ENCODE results near the gene LONP2. TPM values are rescaled to one million over a fixed set of nuclear protein-coding genes. Genes with fewer than 3 reads are reported as not detected.
"Not testable (repeated sequence)": the region's sequence is repeated elsewhere in the genome, so short reads cannot be mapped to it uniquely, and the experiment has no call there.

The LONP2 gene
- total RNA-seq, 2 donors from 2014 or later, result 55.1 to 67.0 TPM

DNA sequence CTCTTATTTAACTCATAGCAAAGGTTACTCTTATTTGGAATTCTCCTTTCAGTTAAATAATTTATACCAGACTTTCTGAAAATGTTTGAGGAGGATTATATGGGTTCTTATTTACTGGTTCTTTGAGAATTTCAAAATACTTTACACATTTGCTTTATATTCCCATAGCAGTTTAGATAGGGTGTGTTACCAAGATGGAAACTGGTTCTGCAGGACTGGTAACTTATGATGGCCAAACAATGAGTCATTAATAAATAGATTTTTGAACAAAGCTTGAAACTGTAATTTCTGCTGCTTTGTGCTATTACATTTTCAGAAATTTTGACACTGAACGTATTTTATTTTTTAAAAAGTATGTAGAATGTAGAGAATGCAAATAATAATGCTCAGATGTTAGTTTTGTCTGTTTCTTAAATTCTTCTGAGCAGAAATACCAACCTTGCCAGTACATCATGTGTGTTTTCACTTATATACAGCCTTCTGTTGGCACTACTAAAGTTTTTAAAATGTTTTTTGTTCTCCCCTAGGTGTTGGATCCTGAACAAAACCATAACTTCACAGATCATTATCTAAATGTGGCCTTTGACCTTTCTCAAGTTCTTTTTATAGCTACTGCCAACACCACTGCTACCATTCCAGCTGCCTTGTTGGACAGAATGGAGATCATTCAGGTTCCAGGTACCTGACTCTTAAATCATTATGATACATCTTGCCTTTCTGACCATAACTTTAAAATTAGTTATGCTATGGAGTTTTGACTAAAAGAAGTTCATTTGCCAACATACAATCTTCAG lies 51.6 kb downstream of the LONP2 start:
- ATAC-seq (ENCODE audit: insufficient number of reproducible peaks, low FRiP score, low read depth), result no peak
- Histone ChIP-seq H3K9me3 (no peaks in the 10 kb centered on the region), H3K27me3 (replicated peaks; ENCODE audit: insufficient read depth) (no peaks in the 10 kb centered on the region), H3K27ac (no peak overlapping the region), H3K4me3 (no peak overlapping the region), H3K4me1 (ENCODE audit: control insufficient read depth in 1 of 2, low read depth in 2 of 2) (peaks cover 0 to 25% of the 10 kb centered on the region in 2 donors), H3K36me3 (peaks cover 5% of the 10 kb centered on the region)
- no peak for DNase-seq (ENCODE audit: low spot score)
- TF ChIP-seq, protein P1, sequence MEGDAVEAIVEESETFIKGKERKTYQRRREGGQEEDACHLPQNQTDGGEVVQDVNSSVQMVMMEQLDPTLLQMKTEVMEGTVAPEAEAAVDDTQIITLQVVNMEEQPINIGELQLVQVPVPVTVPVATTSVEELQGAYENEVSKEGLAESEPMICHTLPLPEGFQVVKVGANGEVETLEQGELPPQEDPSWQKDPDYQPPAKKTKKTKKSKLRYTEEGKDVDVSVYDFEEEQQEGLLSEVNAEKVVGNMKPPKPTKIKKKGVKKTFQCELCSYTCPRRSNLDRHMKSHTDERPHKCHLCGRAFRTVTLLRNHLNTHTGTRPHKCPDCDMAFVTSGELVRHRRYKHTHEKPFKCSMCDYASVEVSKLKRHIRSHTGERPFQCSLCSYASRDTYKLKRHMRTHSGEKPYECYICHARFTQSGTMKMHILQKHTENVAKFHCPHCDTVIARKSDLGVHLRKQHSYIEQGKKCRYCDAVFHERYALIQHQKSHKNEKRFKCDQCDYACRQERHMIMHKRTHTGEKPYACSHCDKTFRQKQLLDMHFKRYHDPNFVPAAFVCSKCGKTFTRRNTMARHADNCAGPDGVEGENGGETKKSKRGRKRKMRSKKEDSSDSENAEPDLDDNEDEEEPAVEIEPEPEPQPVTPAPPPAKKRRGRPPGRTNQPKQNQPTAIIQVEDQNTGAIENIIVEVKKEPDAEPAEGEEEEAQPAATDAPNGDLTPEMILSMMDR (IDR thresholded peaks at IDR 0.05), result no peak

- TF ChIP-seq, protein P1 (IDR thresholded peaks at IDR 0.05), result no peak
- H3K4me1 ChIP-seq (ENCODE audit: control insufficient read depth in 1 of 2, low read depth in 2 of 2), result peaks cover 0 to 35% of the 10 kb centered on the region in 2 donors
- peaks cover 11% of the 10 kb centered on the region for H3K36me3 ChIP-seq
- no peak for ATAC-seq (ENCODE audit: insufficient number of reproducible peaks, low FRiP score, low read depth)
- H3K9me3 ChIP-seq, result no peaks in the 10 kb centered on the region
- no peak for DNase-seq (ENCODE audit: low spot score)
- no peak overlapping the region for H3K4me3 ChIP-seq
- no peaks in the 10 kb centered on the region for H3K27me3 ChIP-seq (replicated peaks; ENCODE audit: insufficient read depth)
- no peak overlapping the region for H3K27ac ChIP-seq
Measured at GRCh38 chr16:48299471-48299870, 55.4 kb downstream of the LONP2 start.

GRCh38 chr16:48300391-48300856 lies 56.3 kb downstream of the LONP2 start:
- no peaks in the 10 kb centered on the region for H3K9me3 ChIP-seq
- no peak overlapping the region for H3K27ac ChIP-seq
- no peak overlapping the region for H3K4me3 ChIP-seq
- H3K36me3 ChIP-seq, result peaks cover 15% of the 10 kb centered on the region
- ATAC-seq (ENCODE audit: insufficient number of reproducible peaks, low FRiP score, low read depth), result no peak
- H3K4me1 ChIP-seq (ENCODE audit: control insufficient read depth in 1 of 2, low read depth in 2 of 2), result peaks cover 0 to 31% of the 10 kb centered on the region in 2 donors
- H3K27me3 ChIP-seq (replicated peaks; ENCODE audit: insufficient read depth), result no peaks in the 10 kb centered on the region
- TF ChIP-seq, protein P1 (IDR thresholded peaks at IDR 0.05), result no peak
- no peak for DNase-seq (ENCODE audit: low spot score)

DNA sequence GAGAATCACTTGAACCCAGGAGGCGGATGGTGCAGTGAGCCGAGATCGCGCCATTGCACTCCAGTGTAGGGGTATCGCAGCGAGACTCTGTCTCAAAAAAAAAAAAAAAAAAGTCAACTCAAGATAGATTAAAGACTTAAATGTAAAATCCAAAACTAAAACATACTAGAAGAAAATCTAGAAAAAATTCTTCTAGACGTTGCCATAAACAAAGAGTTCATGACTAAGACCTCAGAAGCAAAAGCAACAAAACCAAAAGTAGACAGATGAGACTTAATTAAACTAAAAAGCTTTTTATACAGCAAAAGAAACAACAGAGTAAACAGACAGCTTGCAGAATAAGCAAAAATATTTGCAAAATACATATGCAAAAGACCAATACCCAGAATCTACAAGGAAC lies 64.4 kb downstream of the LONP2 start:
- peaks cover 16% of the 10 kb centered on the region for H3K36me3 ChIP-seq
- peaks cover 8 to 17% of the 10 kb centered on the region in 2 donors for H3K4me1 ChIP-seq (ENCODE audit: control insufficient read depth in 1 of 2, low read depth in 2 of 2)
- ATAC-seq (ENCODE audit: insufficient number of reproducible peaks, low FRiP score, low read depth) (no peak), DNase-seq (ENCODE audit: low spot score) (no peak)
- H3K4me3 ChIP-seq, result no peak overlapping the region
- no peaks in the 10 kb centered on the region for H3K27me3 ChIP-seq (replicated peaks; ENCODE audit: insufficient read depth)
- no peak overlapping the region for H3K27ac ChIP-seq
- peaks cover 30% of the 10 kb centered on the region for H3K9me3 ChIP-seq
- TF ChIP-seq, protein P1 (IDR thresholded peaks at IDR 0.05), result no peak

GRCh38 chr16:48310908-48311641 lies 67.0 kb downstream of the LONP2 start:
- Histone ChIP-seq H3K4me3 (no peak overlapping the region), H3K27ac (no peak overlapping the region), H3K27me3 (replicated peaks; ENCODE audit: insufficient read depth) (no peaks in the 10 kb centered on the region), H3K36me3 (peaks cover 8% of the 10 kb centered on the region), H3K9me3 (peaks cover 30% of the 10 kb centered on the region), H3K4me1 (ENCODE audit: control insufficient read depth in 1 of 2, low read depth in 2 of 2) (peaks cover 8 to 12% of the 10 kb centered on the region in 2 donors)
- ATAC-seq (ENCODE audit: insufficient number of reproducible peaks, low FRiP score, low read depth), result no peak
- no peak for DNase-seq (ENCODE audit: low spot score)
- TF ChIP-seq, protein P1 (IDR thresholded peaks at IDR 0.05), result no peak

- not testable (repeated sequence) for ATAC-seq (ENCODE audit: insufficient number of reproducible peaks, low FRiP score, low read depth)
Measured at GRCh38 chr16:48313905-48314304, 69.8 kb downstream of the LONP2 start.

More at GRCh38 chr16:48313905-48314304, 69.8 kb downstream of the LONP2 start:
- not testable (repeated sequence) for H3K4me3 ChIP-seq; DNase-seq (ENCODE audit: low spot score); H3K36me3 ChIP-seq; H3K27ac ChIP-seq; H3K27me3 ChIP-seq (replicated peaks; ENCODE audit: insufficient read depth)
- Histone ChIP-seq H3K4me1 (ENCODE audit: control insufficient read depth in 1 of 2, low read depth in 2 of 2) (peaks cover 12 to 17% of the 10 kb centered on the region in 2 donors), H3K9me3 (peaks cover 27% of the 10 kb centered on the region)

Data from thoracic aorta (tissue), 2 donors.